Uterus (tissue), 4 donors: ENCODE results near the gene MYH1. TPM values are rescaled to one million over a fixed set of nuclear protein-coding genes. Genes with fewer than 3 reads are reported as not detected.

ENCODE experiments used
- DNase-seq, 2 donors: peaks; one replicate each; pipeline ENCODE4 v3.0.0-alpha.2; 2019 to 2020
- H3K27ac ChIP-seq, 2 donors: fragments of 200-600 bp; sonication (generic); 1 replicate in 1 of 2; 2 replicates in 1 of 2; pipeline ENCODE4 v1.5.1; 2016 to 2018
- H3K27me3 ChIP-seq, 2 donors: fragments of 200-600 bp; sonication (generic); one replicate each; pipeline ENCODE4 v1.5.1; 2018 to 2019; ENCODE audit warnings: control low read depth in 1 of 2
- H3K36me3 ChIP-seq, 2 donors: fragments of 200-600 bp; sonication (generic); one replicate each; pipeline ENCODE4 v1.5.1; 2019; ENCODE audit warnings: control low read depth in 1 of 2
- H3K4me1 ChIP-seq, 2 donors: fragments of 200-600 bp; sonication (generic); one replicate each; pipeline ENCODE4 v1.5.1; 2018 to 2019; ENCODE audit warnings: control low read depth in 1 of 2
- H3K4me3 ChIP-seq, 2 donors: fragments of 200-600 bp; sonication (generic); 1 replicate in 1 of 2; 2 replicates in 1 of 2; pipeline ENCODE4 v1.5.1; 2018 to 2019; ENCODE audit warnings: mild to moderate bottlenecking in 1 of 2
- H3K9me3 ChIP-seq, 2 donors: fragments of 200-600 bp; sonication (generic); one replicate each; pipeline ENCODE4 v1.5.1; 2019; ENCODE audit warnings: control low read depth in 1 of 2
- CTCF ChIP-seq, 4 experiments: fragments of 200-600 bp in 2 of 4; fragments of 450-650 bp in 2 of 4; sonication (generic) in 2 of 4; IDR thresholded peaks; one replicate each; pipeline ENCODE4 v1.5.1; 2016 to 2019; ENCODE audit warnings: antibody characterized with exemption in 4 of 4, mild to moderate bottlenecking in 2 of 4, moderate library complexity in 1 of 4
- POLR2A ChIP-seq, 2 donors: fragments of 450-650 bp; IDR thresholded peaks; one replicate each; pipeline ENCODE4 v1.6.1; 2016; ENCODE audit warnings: antibody characterized with exemption in 2 of 2, mild to moderate bottlenecking in 1 of 2, moderate library complexity in 1 of 2
- intact Hi-C: fragments of 100-400 bp; cut with DNase I; formaldehyde crosslinking; loops from one replicate; pipeline ENCODE4 v1.15.1; 2023; ENCODE audit warnings: low total_unique reads
- total RNA-seq, 4 donors: library from RNA; depleted of rRNA in 3 of 4; stranded (reverse); fragments of >200 nt in 3 of 4; gene quantifications; one replicate each; pipeline versions ENCODE4 v1.1.0 to v1.2.4, GENCODE V29; 2014 to 2023
- donor health status: DM: yes; HTN: yes; CAD: no.

MYH1 gene
- total RNA-seq, 4 donors from 2014 or later = under 0.01 TPM; not detected in 3

DNA sequence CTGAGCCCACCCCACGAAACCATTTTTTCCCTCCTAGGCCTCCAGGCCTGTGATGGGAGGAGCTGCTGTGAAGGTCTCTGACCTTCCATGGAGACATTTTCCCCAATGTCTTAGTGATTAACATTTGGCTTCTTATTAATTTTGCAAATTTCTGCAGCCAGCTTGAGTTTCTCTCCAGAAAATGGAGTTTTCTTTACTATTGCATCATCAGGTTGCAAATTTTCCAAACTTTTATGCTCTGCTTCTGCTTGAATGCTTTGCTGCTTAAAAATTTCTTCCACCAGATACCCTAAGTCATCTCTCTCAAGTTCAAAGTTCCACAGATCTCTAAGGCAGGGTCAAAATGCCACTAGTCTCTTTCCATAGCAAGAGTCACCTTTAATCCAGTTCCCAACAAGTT, 36.1 kb downstream of the MYH1 start:
- DNase-seq = no peak
- Histone ChIP-seq H3K27ac (no peak overlapping the region), H3K27me3 (no peaks in the 10 kb centered on the region), H3K9me3 (no peaks in the 10 kb centered on the region), H3K4me3 (no peak overlapping the region), H3K4me1 (no peaks in the 10 kb centered on the region), H3K36me3 (no peaks in the 10 kb centered on the region)
- TF ChIP-seq POLR2A (IDR thresholded peaks at IDR 0.05) (no peak), CTCF (IDR thresholded peaks at IDR 0.05) (no peak)
- intact Hi-C loops = no loop called here

- intact Hi-C loops = no loop called here
- no peaks in the 10 kb centered on the region for H3K36me3 ChIP-seq
- DNase-seq = no peak
- H3K9me3 ChIP-seq = no peaks in the 10 kb centered on the region
- H3K4me1 ChIP-seq = no peaks in the 10 kb centered on the region
- TF ChIP-seq CTCF (IDR thresholded peaks at IDR 0.05) = no peak
- no peak for TF ChIP-seq POLR2A (IDR thresholded peaks at IDR 0.05)
- H3K27ac ChIP-seq = no peak overlapping the region
- no peaks in the 10 kb centered on the region for H3K27me3 ChIP-seq
- H3K4me3 ChIP-seq = no peak overlapping the region
These were observed 40.6 kb downstream of the MYH1 start for GRCh38 chr17:10477701-10478100.

GRCh38 chr17:10474536-10474935, 43.8 kb downstream of the MYH1 start:
- no peak for TF ChIP-seq CTCF (IDR thresholded peaks at IDR 0.05)
- no peak for TF ChIP-seq POLR2A (IDR thresholded peaks at IDR 0.05)
- no peaks in the 10 kb centered on the region for H3K36me3 ChIP-seq
- H3K4me1 ChIP-seq = no peaks in the 10 kb centered on the region
- DNase-seq = no peak
- intact Hi-C loops = no loop called here
- no peaks in the 10 kb centered on the region for H3K9me3 ChIP-seq
- H3K27ac ChIP-seq = no peak overlapping the region
- H3K4me3 ChIP-seq = no peak overlapping the region
- no peaks in the 10 kb centered on the region for H3K27me3 ChIP-seq

GRCh38 chr17:10471858-10472257, 46.5 kb downstream of the MYH1 start:
- TF ChIP-seq CTCF (IDR thresholded peaks at IDR 0.05) (no peak), POLR2A (IDR thresholded peaks at IDR 0.05) (no peak)
- Histone ChIP-seq H3K4me3 (no peak overlapping the region), H3K27ac (no peak overlapping the region), H3K36me3 (no peaks in the 10 kb centered on the region), H3K27me3 (no peaks in the 10 kb centered on the region), H3K4me1 (no peaks in the 10 kb centered on the region), H3K9me3 (no peaks in the 10 kb centered on the region)
- no peak for DNase-seq
- intact Hi-C loops = no loop called here

GRCh38 chr17:10469459-10469858, 48.9 kb downstream of the MYH1 start, which contains the start of gene MYH4:
TSS of gene MYH4 (minus strand) at chr17:10469559. CDS start at chr17:10466745, 2,814 bp downstream.
- H3K27me3 ChIP-seq = no peaks in the 10 kb centered on the region
- TF ChIP-seq CTCF (IDR thresholded peaks at IDR 0.05) = no peak
- no peak for TF ChIP-seq POLR2A (IDR thresholded peaks at IDR 0.05)
- DNase-seq = no peak
- H3K9me3 ChIP-seq = no peaks in the 10 kb centered on the region
- H3K4me3 ChIP-seq = no peak within 1 kb of the TSS
- H3K36me3 ChIP-seq = no peaks in the 10 kb centered on the region
- H3K27ac ChIP-seq = no peak within 1 kb of the TSS
- intact Hi-C loops = no loop called here
- H3K4me1 ChIP-seq = no peaks in the 10 kb centered on the region
